GM18505 (cell line): ENCODE results near the gene TGFB1.
A peak's percentile ranks its signal among the peaks of the same experiment; 100 is the strongest.

Source experiments
- ATAC-seq: cut with Tn5 transposase; IDR thresholded peaks from one replicate; pipeline ENCODE4 v1.9.1; 2021; ENCODE audit not compliant: unreplicated experiment
- POLR2A ChIP-seq: IDR thresholded peaks from 4 replicates; pipeline ENCODE4 v1.6.1; 2011; ENCODE audit warnings: borderline replicate concordance; ENCODE audit not compliant: insufficient read depth, insufficient read length; ENCODE audit errors: extremely low read depth

Gene TGFB1

GRCh38 chr19:41325947-41326706 is 27.6 kb downstream of the TGFB1 start:
- no peak for ATAC-seq
- peak; percentile 48 for TF ChIP-seq POLR2A

DNA sequence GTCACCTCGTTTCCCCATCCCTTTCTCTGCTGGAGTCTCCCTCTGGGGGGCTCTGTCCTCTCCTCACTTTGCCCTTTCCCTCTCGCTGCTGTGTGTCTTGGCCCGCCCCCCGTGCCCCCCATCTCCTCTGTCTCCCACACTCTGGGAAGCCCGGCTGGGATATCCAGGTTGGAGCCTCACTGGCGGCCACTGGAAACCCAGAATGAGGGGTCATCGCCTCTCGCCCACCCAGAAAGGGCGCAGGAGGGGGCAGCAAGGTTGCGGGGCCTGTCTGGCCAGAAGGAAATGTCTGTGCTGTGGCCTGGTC is 28.1 kb downstream of the TGFB1 start:
- ATAC-seq: no peak
- TF ChIP-seq POLR2A: no peak

DNA sequence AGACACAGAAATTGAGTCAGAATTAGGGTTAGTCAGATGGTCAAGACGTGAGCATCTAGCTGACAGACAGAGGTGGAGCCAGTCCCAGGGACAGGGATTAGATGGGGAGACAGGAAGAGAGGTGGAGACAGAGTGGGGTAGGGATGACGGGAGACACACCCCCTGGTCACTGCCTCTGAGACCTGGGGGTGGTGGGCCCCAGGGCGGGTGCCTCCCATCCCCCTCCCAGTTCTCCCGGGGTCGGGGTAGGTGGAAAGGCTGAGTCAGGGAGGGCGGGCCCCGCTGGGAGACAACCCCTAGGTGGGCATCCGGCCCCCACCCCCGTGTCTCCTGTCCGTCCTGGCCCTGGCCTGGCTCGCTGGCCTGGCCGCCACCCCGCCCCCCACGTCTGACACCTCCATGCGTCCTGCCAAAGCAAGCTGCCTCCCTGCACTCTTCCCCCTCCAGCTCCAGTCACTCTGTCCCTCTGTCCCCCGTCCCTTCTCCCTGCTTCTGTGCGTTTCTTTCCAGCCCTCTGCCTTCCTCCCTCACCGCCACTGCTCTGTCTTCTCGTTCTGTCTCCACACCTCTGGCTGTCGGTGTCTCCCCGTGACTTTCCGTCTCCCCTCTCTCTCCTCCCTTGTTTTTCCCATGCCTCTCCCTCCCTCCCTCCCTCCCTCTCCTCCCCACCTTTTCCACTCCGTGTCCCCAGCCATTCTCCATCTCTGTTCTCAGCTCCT is 28.6 kb downstream of the TGFB1 start:
- TF ChIP-seq POLR2A: peak; percentile 33
- no peak for ATAC-seq

DNA sequence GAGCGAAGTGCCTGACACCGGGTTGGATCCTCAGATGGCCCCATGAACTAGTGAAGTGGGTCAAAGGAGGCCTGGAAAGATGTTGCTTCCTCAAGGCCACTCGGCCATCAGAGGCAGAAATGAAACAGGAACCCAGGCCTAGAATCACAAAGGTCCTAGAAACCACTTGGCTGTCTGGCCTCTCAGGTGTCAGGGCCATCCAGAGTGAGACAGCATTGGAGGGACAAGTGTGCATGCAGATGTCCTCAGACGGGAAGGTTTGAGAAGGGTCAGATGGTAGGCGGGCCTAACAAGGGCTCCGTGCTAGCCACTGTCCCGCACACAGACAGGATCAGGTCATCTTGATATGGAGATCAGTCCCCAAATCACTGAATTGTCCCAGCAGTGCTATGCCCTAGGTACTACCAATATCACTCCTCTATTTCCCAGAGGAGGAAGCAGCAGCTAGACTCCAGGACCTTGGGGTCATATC is 29.5 kb downstream of the TGFB1 start:
- ATAC-seq: no peak

GRCh38 chr19:41323430-41324125 is 30.1 kb downstream of the TGFB1 start:
- ATAC-seq: no peak

More for the DNA sequence above, 29.5 kb downstream of the TGFB1 start:
- no peak for TF ChIP-seq POLR2A

GRCh38 chr19:41323023-41323422 is 30.7 kb downstream of the TGFB1 start:
- TF ChIP-seq POLR2A: no peak
- ATAC-seq: no peak

More at GRCh38 chr19:41323430-41324125, 30.1 kb downstream of the TGFB1 start:
- TF ChIP-seq POLR2A: no peak

GRCh38 chr19:41322451-41322850 is 31.3 kb downstream of the TGFB1 start:
- ATAC-seq: no peak
- no peak for TF ChIP-seq POLR2A

- TF ChIP-seq POLR2A: no peak
- ATAC-seq: no peak
Observed at GRCh38 chr19:41321600-41322270, 32.0 kb downstream of the TGFB1 start.

DNA sequence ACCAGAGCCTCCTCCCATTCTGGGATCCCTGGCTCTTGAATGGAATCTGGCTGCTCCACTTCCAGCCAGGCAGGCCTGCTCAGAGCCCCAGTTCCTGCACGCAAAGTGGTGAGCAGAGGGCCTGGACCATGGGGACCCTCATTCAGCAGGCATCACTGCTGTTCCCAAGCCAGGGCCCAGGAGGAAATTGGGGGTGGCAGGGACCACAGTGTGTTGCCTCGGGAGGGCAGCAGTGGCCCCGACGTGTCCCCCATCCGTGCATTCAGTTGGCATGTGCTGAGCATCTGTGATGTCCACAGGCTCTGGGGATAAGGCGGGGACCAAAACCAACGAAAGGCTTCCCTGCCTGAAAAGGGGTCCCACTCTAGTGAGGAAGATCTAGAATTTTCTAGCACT is 32.5 kb downstream of the TGFB1 start:
- ATAC-seq: no peak
- TF ChIP-seq POLR2A: peak; percentile 24

DNA sequence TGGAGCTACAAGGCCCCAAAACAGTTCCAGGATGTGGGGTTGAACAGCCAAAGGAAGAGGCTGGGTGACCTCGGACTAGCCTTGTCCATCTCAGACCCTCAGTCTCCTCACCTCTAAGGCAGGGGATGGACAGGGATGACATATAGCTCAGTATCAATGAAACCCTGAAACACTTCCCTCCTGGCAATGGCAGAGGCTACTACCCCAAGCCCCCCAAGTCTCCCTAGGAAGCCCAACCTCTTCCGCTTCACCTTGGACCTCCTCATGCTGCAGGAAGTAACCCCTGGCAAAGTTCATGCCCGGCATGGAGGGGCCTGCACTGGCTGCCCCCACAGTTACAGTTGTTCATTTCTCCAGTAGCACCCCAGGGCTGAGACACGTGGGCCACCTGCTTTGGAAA is 33.2 kb downstream of the TGFB1 start:
- ATAC-seq: no peak
- TF ChIP-seq POLR2A: no peak

DNA sequence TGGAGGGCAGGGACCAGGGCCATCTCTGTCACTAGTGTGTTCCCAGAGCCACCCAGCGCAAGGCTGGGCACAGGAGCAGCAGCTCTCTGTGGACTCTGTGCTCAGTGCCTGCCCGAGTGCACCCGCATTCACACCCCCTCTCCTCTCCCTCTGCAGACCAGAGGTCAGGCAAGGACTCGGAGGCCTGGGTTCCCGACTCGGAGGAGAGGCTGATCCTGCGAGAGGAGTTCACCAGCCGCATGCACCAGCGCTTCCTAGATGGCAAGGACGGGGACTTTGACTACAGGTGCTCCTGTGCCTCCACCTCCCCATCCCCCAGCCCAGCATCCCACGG is 33.6 kb downstream of the TGFB1 start:
- TF ChIP-seq POLR2A: no peak
- no peak for ATAC-seq

DNA sequence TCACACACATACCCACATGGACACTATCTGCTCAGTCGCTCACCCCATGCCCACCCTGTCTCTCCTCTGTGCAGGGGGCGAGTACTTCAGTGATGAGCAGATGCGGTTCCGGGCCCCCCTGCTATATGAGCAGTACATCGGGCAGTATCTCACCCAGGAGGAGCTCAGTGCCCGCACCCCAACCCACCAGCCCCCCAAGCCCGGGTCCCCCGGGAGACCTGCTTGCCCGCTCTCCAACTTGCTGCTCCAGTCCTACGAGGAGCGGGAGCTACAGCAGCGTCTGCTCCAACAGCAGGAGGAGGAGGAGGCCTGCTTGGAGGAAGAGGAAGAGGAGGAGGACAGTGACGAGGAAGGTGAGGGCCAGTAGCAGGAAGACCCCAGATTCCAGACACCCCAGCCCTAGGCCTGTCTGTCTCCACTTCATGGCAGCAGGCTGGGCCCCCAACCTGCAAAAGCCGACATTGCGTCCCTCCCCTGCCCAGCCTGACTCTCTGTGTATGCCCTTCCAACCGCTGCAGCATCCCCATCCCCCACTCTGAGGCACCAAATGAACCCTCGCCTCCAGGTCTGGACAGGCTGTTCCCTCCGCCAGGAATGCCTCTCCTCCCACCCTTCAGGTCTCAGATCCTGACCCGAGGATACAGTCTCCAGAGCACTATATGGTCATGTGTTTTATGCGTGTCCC is 34.1 kb downstream of the TGFB1 start:
- TF ChIP-seq POLR2A: no peak
- ATAC-seq: no peak
